HG03342 (cell line): ENCODE data around the gene SHC3.

Source experiments
- ATAC-seq: cut with Tn5 transposase; IDR thresholded peaks from one replicate; pipeline ENCODE4 v1.9.1; 2021; ENCODE audit warnings: mild to moderate bottlenecking, moderate library complexity; ENCODE audit not compliant: unreplicated experiment

The SHC3 gene

DNA sequence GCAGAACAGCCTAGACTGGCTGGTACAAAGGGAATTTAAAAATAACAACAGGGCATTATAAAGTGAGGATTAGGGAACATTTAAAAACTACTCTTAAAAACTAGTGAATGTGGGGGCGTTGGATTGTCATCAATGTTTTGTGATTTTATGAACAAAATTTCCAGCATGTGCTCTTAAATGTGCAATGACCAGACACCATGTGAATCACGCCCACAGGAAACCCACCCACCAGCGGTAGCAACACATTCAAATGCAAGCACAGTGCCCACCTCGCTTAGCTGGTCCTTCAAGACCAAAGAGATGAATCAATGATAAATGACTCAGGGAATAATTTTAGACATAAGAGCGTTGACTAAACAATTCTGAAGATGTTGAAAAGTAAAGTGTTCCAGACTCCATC is 146.4 kb downstream of the SHC3 start:
- no peak for ATAC-seq

DNA sequence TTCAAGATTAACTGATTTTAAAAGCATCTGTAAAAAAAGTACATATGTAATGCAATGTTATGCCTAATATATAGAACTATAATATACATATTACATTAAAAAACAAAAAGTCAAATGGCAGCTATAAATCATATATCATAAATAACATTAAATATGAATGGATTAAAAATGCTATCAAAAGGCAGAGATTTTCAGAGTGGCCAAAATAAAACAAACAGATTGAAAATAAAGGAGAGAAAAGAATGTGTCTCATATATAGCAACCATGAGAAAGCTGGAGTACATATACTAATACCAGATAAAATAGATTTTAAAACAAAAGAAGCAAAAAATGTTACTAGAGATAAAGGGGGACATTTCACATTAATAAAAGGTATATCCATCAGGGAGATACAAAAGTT is 148.8 kb downstream of the SHC3 start:
- ATAC-seq, result no peak

DNA sequence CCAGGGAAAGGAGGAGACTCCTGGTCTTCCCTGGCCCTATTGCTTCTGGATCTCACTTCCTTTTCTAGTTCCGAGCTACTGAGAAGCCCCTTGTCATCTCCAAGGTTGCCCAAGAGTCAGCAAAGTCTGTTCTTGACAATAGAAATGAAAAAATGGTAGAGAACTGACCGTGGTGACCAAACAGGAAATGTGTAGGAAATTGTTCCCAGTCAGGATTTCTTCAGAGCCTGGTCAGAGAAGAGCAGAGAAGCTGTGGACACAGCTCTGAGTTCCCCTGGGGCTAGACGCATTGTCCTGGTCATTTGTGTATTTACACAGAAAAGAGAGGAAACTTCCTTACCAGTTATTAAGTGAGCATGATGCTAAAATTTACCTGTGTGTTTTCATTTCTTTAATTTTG is 151.7 kb downstream of the SHC3 start:
- no peak for ATAC-seq

DNA sequence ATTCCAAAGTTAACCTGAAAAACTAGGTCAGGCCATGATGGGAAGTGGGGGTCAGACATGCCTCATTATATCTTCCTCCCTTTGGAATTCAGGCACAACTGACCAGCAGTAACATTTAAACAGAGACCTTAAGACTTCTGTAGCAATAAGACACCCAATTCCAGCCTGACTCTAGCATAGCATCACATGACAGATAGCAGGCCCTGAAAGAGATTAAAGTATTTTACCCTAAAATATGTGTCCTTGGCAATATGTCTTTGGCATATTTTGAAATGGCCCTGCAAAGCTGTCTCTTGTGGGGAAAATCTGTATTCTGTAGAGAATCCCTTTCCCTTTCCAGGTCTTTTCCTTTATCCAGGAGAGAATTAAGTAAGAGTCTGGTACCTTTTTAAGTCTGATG is 153.1 kb downstream of the SHC3 start:
- no peak for ATAC-seq

DNA sequence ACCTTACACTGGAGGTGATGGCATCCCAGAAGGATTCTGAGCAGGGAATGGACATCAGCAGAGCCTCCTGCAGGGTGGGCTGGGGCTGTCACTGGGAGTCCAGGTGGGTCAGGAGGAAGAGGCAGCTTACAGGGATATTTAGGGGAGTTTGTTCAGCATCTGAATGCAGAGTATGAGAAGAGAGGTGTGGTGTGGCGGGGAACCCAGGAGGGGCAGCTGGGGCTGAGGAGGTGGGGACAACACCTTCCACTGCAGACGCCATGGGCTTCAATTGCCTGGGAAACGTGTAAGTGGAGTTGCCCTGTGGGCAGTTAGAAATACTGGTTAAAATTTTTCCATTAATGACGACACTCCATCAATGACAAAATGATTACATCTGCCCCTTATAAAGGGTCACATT is 153.9 kb downstream of the SHC3 start:
- ATAC-seq, result no peak

DNA sequence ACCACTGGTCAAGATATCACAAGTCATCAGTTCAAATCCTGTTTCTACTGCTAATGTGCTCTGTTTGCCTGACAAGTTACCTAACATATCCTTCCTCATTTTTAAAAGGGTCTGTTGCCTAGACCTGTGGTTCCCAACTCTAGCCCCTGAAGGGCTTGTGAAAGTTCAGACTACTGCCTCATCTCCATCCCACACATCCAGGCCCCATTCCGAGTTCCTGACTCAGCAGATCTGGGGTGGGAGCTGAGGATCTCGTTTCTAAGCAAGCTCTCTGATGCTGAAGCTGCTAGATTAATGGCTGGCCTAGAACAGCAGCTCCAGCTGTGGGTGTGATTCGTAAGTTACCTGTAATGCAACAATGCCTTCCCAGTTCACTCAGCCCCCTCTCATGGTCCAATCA is 154.9 kb downstream of the SHC3 start:
- no peak for ATAC-seq

DNA sequence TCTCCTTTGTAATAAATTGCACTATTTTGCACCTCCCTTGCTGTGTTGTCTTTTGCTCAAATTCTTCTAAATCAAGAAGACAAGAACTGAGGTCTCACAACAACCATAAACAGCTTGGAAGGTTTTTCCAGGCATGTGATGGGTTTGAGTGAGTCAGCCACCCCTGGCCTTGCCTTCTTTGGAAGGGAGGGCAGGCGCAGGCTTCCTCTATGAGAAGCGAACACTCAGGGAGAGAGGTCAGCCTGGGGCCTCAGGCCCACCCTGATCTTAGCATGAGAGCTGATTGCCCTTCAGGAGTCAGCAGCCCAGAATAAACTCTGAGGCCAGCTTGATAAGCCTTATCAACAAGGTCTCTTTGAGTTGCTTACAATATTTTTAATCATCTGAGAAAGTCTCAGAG is 155.7 kb downstream of the SHC3 start:
- ATAC-seq, result no peak

DNA sequence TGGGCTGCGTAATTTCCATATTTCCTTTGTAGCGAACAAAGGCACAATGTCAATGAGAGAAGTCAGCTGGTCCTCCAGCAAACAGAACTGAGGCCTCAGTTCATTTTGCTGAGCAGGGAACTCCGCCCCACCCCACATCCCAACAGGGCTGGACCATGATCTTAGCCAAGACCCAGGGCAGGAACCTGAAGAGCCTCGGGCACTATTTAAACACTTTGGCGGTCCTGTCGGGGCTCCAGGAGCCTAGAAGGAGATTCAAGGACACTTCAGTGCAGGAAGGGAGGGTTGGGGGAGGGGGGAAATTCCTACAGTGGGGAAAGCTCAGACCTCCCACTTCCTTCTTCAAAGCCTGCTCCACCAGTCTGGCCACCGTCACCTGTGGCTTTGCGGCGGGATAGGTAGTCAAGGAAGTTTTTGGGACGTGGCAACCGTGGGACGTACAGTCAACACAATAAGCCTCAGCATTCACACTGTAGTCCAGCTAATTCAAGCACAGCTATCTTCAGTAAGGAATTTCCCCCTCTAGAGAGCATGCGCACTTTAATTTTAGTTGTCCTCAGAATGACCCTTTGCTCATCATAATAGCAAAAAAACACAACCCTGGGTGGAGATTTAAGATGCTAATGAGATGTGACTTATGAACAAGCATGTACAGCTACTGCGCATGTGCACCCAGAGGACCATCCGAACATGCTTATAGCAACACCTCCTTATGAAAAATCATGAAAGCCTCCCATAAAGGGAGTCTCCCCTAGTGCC is 156.4 kb downstream of the SHC3 start:
- no peak for ATAC-seq

DNA sequence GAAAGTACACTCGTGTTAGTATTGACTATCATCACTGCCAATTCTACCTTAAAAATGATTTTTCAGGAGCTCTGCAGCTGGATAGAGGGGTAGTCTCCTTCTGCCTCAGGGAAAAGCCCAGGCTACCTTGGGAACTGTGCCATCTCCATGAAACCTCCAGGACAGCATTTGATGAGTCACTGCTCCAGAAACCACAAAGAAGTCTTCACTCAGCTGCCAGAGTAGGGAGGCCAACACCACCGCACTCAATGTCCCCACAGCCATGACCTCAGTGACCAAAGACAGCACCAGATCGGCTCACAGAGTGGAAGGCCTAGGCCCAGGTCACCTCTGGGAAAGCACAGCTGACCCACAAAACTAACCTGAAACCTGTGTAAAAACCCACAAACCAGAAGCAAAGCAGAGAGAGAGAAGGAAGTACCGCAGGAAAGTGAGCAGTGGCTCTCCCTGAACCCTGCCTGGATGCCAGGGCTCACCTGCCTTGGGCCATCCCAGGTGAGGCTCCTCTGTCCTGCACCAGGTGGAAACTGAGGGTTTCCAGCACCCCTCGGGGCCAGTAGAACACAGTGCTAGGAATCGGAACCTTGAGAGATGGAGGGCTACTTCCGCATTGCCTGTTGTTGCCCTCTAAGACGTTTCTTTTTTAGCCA is 157.3 kb downstream of the SHC3 start:
- no peak for ATAC-seq

DNA sequence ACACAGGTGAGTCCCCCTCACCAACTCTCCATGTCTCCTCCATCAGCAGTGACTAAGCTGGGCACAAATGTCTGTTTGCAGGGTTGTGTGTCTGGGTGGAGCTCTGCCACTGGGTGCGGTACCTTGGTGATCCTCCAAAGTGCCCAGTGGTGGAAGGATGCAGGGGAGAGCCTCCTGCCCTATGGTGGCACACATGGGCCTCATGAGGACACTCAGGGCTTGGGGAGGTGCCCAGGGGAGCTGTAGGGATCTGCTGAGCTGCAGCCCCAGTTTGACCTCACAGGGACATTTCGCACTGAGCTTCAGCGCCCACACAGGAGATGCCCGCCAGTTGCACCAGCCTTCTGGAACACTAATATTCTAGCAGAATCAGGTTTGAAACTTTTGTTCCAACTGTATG is 157.9 kb downstream of the SHC3 start:
- ATAC-seq, result no peak

DNA sequence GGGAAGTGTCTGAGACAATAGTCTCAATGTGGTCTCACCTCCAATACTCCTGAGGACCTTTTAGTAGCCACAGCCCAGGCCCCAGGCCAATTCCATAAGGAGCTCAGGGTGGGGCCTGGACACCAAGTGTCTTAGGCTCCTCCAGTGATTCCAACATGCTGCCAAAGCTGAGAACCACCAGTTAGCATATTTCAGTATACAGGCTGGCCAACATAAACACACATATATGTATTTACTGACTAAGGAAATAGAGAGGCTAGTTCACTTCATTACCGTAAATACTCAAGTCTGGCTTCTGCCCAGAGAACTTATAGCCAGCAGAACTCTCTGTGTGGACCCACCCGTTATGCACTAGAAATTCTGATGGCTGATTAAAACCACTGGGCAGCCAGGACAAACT is 163.3 kb downstream of the SHC3 start:
- ATAC-seq, result no peak

DNA sequence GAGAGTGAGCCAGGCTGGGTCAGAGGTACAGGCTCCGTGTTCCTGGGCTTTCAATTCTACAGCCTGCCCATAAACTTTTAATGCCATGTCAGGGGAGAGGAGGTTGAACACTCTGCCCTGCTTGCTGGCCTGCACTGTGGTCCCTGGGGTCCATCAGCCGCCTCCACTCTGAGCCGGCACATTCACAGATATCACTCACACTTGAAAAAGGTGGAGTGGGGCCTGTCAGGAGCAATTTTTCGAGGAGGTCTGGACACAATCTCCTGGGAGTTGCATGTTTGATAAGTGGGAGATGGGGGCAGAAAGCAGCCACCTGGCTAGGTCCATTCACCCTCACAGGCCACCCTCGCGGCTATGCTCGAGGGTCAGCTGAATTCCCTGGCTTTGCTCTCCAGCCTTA is 164.5 kb downstream of the SHC3 start:
- no peak for ATAC-seq

DNA sequence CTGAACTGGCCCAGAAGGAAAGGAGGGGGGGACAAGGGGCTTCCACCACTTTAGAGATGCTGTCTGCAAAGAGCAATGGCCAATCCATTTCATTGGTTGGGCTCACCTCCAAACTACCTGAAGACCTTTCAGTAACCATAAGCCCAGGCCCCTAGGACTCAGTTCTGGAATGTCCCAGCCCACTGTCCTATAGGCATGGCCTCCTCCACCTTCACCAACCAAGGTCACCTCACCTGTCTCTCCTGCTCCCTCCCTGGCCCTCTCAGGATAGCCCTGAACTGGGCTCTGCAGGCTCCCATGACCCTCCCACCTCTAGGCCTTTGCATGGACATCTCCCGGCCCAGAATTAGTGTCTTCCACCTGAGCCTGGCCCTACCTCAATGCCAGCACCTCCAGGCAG is 165.0 kb downstream of the SHC3 start:
- ATAC-seq, result no peak

DNA sequence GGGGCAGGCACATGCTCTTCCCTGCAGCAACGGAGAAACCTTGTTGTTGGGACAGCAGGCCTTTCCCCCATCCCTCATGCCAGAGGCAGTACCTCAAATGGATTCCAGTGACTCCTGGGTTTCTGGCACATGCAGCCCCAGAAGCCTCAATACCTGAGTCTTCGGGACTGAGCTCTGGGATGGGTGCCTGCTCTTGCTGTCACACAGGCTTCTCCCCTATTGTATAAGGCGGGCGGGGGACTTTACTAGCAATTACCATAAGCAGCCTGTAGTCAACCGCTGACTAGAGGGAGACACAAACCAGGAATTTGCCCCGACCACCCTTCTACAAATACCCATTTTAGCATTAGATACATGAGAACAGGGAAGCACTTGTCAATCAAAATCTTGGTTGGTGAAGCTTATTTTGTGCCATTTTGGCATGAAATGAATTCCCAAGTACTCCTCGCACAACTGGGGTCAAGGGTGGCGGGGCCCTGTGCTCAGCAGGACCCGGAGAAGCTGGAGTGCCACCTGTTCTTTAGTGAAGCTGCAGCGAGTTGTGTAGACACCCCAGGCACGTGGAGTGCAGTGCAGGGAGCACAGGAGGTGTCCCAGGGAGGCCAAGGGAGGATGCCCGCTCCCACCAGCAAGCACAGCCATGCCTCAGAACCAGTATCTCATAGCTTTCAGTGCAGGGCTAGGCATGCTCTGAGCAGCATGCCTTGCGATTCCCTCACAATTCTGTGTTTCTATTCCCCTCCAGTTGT is 166.2 kb downstream of the SHC3 start:
- no peak for ATAC-seq

DNA sequence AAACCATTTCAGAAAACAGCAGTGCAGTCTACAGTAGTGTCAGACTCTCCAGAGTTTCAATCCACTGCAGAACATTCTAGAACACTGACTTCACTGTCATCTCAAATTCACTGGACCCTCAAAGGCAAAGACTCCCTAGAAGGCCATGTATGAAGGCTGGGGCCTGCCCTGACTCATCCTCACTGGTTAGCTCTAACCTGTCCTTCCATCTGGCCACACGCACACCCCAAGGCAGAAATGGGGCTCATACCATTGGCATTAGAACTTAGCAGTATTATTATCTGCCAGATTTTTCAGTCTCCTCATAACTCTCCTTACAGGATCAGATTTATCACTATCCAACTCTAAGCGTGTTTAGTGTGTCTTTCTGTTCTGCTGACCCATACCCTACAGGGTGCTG is 166.9 kb downstream of the SHC3 start:
- no peak for ATAC-seq

DNA sequence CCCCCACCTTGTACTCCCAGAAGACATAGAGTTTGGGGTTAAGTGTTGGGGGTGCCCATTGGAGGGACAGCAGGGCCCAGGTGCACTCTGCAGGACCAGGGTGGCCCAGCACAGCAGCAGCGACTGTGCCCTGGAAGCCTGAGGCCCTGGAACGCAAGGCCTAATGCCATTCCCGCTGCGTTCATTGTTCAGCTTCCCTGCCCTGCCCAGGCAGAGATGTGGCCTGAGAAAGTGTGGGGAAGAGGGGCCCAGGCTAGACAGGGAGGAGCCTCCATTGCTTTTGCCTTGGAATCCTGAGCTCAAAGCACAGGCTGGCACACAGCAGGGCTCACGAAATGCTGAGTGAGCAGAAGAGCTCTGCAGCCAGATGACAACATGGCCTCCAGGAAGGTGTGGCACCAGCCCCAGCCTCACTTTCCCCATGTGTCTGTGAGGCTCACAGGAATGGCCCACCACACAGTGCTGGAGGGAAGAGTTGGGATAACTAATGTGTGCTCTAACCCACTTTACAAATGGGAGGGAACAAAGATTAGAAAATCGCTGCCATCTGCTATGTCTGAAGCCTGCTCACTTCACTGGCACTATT is 168.0 kb downstream of the SHC3 start:
- no peak for ATAC-seq

DNA sequence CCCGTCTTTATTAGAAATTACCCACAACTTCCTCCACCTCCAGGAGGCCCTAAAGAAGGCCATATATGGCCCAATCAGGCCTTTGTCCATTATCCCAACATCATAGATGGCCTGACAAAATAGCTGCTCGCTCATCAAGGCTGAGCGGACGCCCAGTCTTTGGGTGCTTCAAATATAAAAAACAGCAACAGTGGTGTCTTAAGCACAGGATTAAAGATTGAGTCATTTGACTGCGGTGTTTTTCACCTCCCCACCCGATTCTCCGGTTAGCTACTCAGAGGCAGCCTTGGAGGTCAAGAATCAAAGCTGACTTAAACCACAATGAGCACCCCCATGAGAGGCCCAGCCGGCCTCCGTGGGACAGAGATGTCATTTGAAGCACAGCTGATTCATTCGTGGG is 168.6 kb downstream of the SHC3 start:
- no peak for ATAC-seq

DNA sequence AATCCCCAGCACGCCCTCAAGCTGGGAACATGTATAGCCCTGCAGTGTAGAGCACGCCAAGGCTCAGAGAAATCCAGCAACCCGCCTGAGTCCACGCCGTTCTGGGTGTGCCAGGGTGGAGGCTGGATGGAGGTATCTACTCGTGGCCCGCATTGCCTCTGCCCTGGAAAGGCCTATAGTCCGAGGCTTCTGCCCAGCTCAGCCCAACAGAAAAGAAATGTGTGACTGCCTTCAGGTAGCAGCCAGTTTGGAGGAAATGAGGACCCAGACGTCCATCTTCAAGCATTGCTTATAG is 169.1 kb downstream of the SHC3 start:
- no peak for ATAC-seq

DNA sequence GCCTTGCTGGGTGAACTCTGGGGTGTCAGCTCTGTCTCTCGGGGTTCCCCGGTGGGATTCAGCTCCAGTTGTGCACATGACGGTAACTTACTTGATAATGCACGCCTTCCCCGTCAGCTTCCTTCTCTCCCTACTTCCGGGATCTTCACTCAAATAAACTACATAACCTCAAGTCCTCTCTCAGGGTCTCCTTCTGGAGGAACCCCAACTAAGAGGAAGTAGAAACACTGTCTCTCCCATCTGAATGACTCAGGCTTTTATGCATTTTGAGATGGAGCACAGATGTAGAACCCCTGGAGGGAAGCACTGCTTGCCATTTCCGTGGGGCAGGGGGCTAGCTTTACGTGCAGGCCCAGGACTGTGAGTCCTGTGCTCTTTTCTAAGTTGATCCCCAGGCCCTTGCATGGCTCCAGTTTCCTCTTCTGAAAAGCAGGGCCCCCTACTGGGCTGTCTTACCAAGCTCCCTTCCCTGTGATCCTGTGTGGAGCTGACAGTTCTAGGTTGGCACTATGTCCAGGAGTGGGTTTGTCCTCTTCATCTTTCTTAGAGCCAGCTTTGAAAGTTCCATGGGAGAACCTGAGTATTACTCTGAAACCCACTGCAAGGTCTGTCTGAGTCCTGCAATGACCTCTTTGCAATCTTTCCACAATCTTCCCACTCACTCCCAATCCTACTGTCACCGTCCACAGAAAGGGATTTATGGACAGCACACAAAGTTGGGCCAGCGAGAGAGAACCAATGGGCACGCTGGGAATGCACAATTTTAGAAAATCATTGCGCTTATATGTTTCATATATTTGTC is 169.7 kb downstream of the SHC3 start:
- no peak for ATAC-seq

DNA sequence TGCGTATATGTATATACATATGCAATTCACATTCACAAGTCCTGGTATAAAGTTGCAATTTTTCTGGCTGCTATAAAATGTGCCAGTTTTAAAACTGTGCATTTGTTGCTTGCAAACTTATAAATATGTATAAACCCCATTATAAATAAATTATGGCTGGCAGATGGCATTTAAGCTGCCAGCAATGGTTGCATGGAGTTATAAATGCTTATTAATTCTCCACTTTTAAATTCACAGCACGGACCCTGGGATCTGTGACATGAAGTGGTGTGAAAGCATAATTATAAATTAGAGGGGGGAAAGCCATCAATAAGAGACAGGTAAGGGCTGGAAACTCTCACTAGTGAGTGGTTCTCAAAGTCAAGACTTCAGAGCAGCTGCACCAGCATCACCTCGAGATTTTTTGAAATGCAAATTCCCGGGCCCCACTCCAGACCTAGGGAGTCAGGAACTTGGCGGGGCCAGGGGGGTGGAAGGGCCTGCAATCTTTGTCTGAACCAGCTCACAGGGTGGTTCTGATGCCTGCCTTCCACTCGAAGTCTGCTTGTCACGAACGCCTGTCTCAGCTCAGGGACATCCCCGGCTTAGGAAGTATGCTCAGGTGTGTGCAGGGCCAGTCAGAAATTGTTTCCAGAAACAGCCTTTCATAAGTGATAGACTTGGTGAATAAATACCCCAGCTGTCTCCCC is 170.4 kb downstream of the SHC3 start:
- ATAC-seq, result no peak
